GM12874 (cell line): ENCODE data around the gene STX5.

Source experiments
- CTCF ChIP-seq: IDR thresholded peaks from 2 replicates; pipeline ENCODE4 v1.5.1; 2011; ENCODE audit warnings: low read depth, mild to moderate bottlenecking, control low read depth, low read length, moderate library complexity; ENCODE audit not compliant: insufficient read depth

STX5 gene

GRCh38 chr11:62788991-62789390 is 42.9 kb downstream of the STX5 start:
- no peak for TF ChIP-seq CTCF

GRCh38 chr11:62787005-62787759 is 44.7 kb downstream of the STX5 start, which contains the start of gene TMEM179B:
Gene TMEM179B (plus strand): TSS chr11:62787402. CDS start chr11:62787432, 30 bp downstream.
- TF ChIP-seq CTCF, result peak; percentile 79

- peak; percentile 100 for TF ChIP-seq CTCF
Observed at GRCh38 chr11:62786318-62787004, 45.4 kb downstream of the STX5 start.

- TF ChIP-seq CTCF, result no peak
Observed at GRCh38 chr11:62782753-62783152, 49.1 kb downstream of the STX5 start.

GRCh38 chr11:62778441-62778840 is 53.4 kb downstream of the STX5 start:
- TF ChIP-seq CTCF, result no peak

GRCh38 chr11:62777389-62777788 is 54.5 kb downstream of the STX5 start:
- no peak for TF ChIP-seq CTCF

GRCh38 chr11:62775646-62776045 is 56.2 kb downstream of the STX5 start:
- no peak for TF ChIP-seq CTCF
